ENCODE data around the gene KRTAP5-9. TPM values are rescaled to one million over a fixed set of nuclear protein-coding genes. Genes with fewer than 3 reads are reported as not detected.
"Not testable (repeated sequence)": the region's sequence is repeated elsewhere in the genome, so short reads cannot be mapped to it uniquely, and the experiment has no call there.

KRTAP5-9 gene
- total and polyA plus RNA-seq, 2 donors from 2014 or later = 0.66 TPM; not detected in 1

DNA sequence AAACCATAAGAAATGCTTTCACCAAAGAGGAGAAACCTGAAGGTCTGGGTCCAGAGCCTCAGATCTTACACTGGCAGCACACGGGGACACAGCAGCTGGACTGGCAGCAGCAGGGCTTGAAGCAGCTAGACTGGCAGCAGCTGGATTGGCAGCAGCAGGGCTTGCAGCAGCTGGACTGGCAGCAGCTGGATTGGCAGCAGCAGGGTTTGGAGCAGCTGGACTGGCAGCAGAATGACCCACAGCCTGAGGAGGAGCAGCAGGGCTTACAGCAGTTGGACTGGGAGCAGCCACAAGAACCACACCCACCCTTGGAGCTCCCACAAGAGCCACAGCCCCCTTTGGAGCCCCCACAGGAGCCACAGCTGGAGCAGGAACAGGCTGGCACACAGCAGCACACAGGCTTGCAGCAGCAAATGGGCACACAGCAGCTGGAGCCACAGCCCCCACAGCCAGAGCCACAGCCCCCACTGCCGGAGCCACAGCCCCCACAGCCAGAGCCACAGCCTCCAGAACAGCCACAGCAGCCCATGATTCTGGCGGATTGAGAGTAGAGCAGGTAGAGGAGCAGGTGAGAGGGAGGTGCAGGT, 34.2 kb downstream of the KRTAP5-9 start, which contains the start of gene KRTAP5-11:
Gene KRTAP5-11 (minus strand): TSS at position 567 of the 587 bp plus-strand sequence. CDS start 38 bp downstream, at position 529.
- no peaks in the 10 kb centered on the region for H3K9me3 ChIP-seq (ENCODE audit: control insufficient read depth in 2 of 3, insufficient read depth in 1 of 3, low read length in 3 of 3)
- DNase-seq (no peak), FAIRE-seq (no peak)
- no peak for TF ChIP-seq CTCF (IDR thresholded peaks at IDR 0.05; ENCODE audit: borderline replicate concordance, extremely low read depth, insufficient read depth)
- intact Hi-C loops (cut with DNase I) = no loop called here
- H3K36me3 ChIP-seq (ENCODE audit: control insufficient read depth in 2 of 3, insufficient read depth in 3 of 3, low read length in 3 of 3) = no peaks in the 10 kb centered on the region
- no peaks in the 10 kb centered on the region for H3K4me1 ChIP-seq (ENCODE audit: control insufficient read depth in 2 of 3, insufficient read depth in 2 of 3, low read depth in 1 of 3, low read length in 3 of 3)
- no peak within 1 kb of the TSS for H3K4me3 ChIP-seq (ENCODE audit: low read length in 3 of 3)
- no peaks in the 10 kb centered on the region for H3K27me3 ChIP-seq (ENCODE audit: control insufficient read depth, insufficient read depth, low read length)
- H3K9ac ChIP-seq (ENCODE audit: low read length in 3 of 3) = no peak within 1 kb of the TSS
- H3K27ac ChIP-seq (ENCODE audit: low read depth in 2 of 2, low read length in 2 of 2) = no peak within 1 kb of the TSS

DNA sequence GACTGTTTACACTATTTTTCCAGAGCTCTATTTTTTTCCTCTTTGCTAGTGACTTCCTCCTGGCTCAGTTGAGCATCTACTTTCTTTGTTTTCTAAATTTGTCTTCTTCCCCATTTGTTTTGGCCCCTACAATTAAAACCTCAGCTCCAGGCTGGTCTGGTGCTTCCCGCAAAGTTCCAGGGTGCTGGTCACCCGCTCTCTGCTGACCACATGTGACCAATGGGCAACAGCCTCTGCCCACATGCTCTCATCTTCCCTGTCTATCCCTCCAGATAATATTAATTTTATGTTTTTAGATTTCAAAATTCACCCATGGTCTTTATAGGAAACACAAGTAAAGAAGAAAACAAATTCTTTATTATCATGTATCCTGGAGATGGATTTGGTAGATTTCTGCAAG, 34.7 kb downstream of the KRTAP5-9 start:
- intact Hi-C loops (cut with DNase I); DNase-seq; H3K9me3 ChIP-seq (ENCODE audit: control insufficient read depth in 2 of 3, insufficient read depth in 1 of 3, low read length in 3 of 3); H3K36me3 ChIP-seq (ENCODE audit: control insufficient read depth in 2 of 3, insufficient read depth in 3 of 3, low read length in 3 of 3); H3K4me3 ChIP-seq (ENCODE audit: low read length in 3 of 3); H3K27me3 ChIP-seq (ENCODE audit: control insufficient read depth, insufficient read depth, low read length); H3K9ac ChIP-seq (ENCODE audit: low read length in 3 of 3); H3K27ac ChIP-seq (ENCODE audit: low read depth in 2 of 2, low read length in 2 of 2); H3K4me1 ChIP-seq (ENCODE audit: control insufficient read depth in 2 of 3, insufficient read depth in 2 of 3, low read depth in 1 of 3, low read length in 3 of 3); FAIRE-seq: not testable (repeated sequence)

DNA sequence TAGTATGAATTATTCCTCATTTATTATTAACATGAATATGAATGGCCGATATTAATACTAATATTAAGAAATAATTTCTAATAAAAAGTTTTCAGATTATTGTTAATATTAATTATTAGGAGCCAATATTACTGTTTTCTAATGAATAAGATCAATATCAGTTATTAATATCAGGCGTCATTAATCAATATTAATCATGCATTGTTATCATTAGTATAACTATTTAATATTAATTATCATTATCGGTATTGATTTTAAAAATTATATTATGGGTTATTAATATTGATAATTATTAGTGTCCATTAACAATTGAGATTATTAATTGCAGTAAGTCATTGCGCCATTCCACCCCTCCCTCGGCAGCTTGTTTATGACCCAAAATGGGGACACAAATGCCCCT, 37.5 kb downstream of the KRTAP5-9 start:
- H3K27me3 ChIP-seq (ENCODE audit: control insufficient read depth, insufficient read depth, low read length); H3K9me3 ChIP-seq (ENCODE audit: control insufficient read depth in 2 of 3, insufficient read depth in 1 of 3, low read length in 3 of 3); DNase-seq; H3K4me3 ChIP-seq (ENCODE audit: low read length in 3 of 3); H3K4me1 ChIP-seq (ENCODE audit: control insufficient read depth in 2 of 3, insufficient read depth in 2 of 3, low read depth in 1 of 3, low read length in 3 of 3); H3K9ac ChIP-seq (ENCODE audit: low read length in 3 of 3); H3K27ac ChIP-seq (ENCODE audit: low read depth in 2 of 2, low read length in 2 of 2); H3K36me3 ChIP-seq (ENCODE audit: control insufficient read depth in 2 of 3, insufficient read depth in 3 of 3, low read length in 3 of 3); FAIRE-seq; intact Hi-C loops (cut with DNase I): not testable (repeated sequence)

DNA sequence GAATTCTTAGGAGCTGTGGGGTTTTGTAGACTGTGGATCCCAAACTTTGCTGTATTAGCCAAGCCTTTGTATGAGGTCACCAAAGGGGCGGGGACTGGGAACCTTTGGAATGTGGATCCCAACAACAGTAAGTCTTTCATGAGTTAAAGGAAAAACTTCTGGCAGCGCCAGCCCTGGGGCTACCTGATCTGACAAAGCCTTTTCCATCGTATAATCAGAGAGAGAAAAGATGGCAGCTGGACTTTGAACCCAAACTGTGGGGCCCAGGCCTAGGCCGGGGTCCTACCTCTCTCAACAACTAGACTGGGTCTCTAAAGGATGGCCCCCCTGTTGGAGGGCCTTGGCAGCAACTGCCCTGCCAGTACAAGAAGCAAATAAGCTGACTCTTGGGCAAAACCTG, 40.1 kb downstream of the KRTAP5-9 start:
- H3K27ac ChIP-seq (ENCODE audit: low read depth in 2 of 2, low read length in 2 of 2); intact Hi-C loops (cut with DNase I); H3K27me3 ChIP-seq (ENCODE audit: control insufficient read depth, insufficient read depth, low read length); H3K9ac ChIP-seq (ENCODE audit: low read length in 3 of 3); H3K4me3 ChIP-seq (ENCODE audit: low read length in 3 of 3); H3K4me1 ChIP-seq (ENCODE audit: control insufficient read depth in 2 of 3, insufficient read depth in 2 of 3, low read depth in 1 of 3, low read length in 3 of 3); H3K9me3 ChIP-seq (ENCODE audit: control insufficient read depth in 2 of 3, insufficient read depth in 1 of 3, low read length in 3 of 3); FAIRE-seq; H3K36me3 ChIP-seq (ENCODE audit: control insufficient read depth in 2 of 3, insufficient read depth in 3 of 3, low read length in 3 of 3): not testable (repeated sequence)
- DNase-seq = peak in 3 of 5 donors; percentile 34 to 57 (median 36)

DNA sequence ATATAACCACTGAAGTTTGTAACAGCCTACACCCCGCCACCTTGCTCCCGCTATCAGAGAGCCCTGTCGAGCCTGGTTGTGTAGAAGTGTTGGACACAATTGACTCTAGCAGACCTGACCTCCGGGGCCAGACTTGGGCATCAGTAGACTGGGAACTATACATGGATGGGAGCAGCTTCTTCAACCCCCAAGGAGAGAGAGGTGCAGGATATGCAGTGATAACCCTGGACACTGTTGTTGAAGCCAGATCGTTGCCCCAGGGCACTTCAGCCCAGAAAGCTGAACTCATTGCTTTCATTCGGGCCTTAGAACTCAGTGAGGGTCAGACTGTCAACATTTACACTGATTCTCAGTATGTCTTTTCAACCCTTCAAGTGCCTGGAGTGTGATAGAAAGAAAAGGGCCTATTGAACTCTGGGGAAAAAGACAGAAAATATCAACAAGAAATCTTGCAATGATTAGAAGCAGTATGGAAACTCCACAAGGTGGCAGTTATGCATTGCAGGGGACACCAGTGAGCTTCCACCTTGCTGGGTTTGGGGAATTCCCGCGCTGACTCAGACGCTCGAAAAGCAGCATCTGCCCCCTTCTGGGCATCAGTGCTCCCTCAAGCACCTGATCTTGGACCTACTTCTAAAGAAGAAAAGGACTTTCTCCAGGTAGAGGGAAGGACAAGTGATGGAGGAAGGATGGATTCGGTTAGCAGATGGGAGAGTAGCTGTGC, 40.8 kb downstream of the KRTAP5-9 start:
- DNase-seq; intact Hi-C loops (cut with DNase I); H3K27ac ChIP-seq (ENCODE audit: low read depth in 2 of 2, low read length in 2 of 2); H3K4me1 ChIP-seq (ENCODE audit: control insufficient read depth in 2 of 3, insufficient read depth in 2 of 3, low read depth in 1 of 3, low read length in 3 of 3); H3K27me3 ChIP-seq (ENCODE audit: control insufficient read depth, insufficient read depth, low read length); H3K36me3 ChIP-seq (ENCODE audit: control insufficient read depth in 2 of 3, insufficient read depth in 3 of 3, low read length in 3 of 3); H3K4me3 ChIP-seq (ENCODE audit: low read length in 3 of 3); H3K9me3 ChIP-seq (ENCODE audit: control insufficient read depth in 2 of 3, insufficient read depth in 1 of 3, low read length in 3 of 3); FAIRE-seq; H3K9ac ChIP-seq (ENCODE audit: low read length in 3 of 3): not testable (repeated sequence)

- H3K27ac ChIP-seq (ENCODE audit: low read depth in 2 of 2, low read length in 2 of 2); H3K27me3 ChIP-seq (ENCODE audit: control insufficient read depth, insufficient read depth, low read length); H3K36me3 ChIP-seq (ENCODE audit: control insufficient read depth in 2 of 3, insufficient read depth in 3 of 3, low read length in 3 of 3); intact Hi-C loops (cut with DNase I); H3K4me1 ChIP-seq (ENCODE audit: control insufficient read depth in 2 of 3, insufficient read depth in 2 of 3, low read depth in 1 of 3, low read length in 3 of 3); DNase-seq; H3K4me3 ChIP-seq (ENCODE audit: low read length in 3 of 3); H3K9ac ChIP-seq (ENCODE audit: low read length in 3 of 3); FAIRE-seq; H3K9me3 ChIP-seq (ENCODE audit: control insufficient read depth in 2 of 3, insufficient read depth in 1 of 3, low read length in 3 of 3): not testable (repeated sequence)
These were observed 41.3 kb downstream of the KRTAP5-9 start for GRCh38 chr11:71589546-71589920.
